Smooth muscle cell (in vitro differentiated cells): ENCODE measurements around the gene PLA2G2E. TPM values are rescaled to one million over a fixed set of nuclear protein-coding genes. Genes with fewer than 3 reads are reported as not detected.
A peak's percentile ranks its signal among the peaks of the same experiment; 100 is the strongest.
"Not testable (repeated sequence)": the region's sequence is repeated elsewhere in the genome, so short reads cannot be mapped to it uniquely, and the experiment has no call there.

ENCODE experiments used
- DNase-seq: peaks from one replicate; lab custom pipeline; 2025; ENCODE audit not compliant: unreplicated experiment; lab: John Stamatoyannopoulos, UW
- H2AFZ ChIP-seq: fragments of 200-600 bp; sonication (generic); 2 replicates; pipeline ENCODE4 v1.6.0; 2016; ENCODE audit warnings: antibody characterized with exemption, low read depth, mild to moderate bottlenecking
- H3F3A ChIP-seq: fragments of 200-600 bp; sonication (generic); 2 replicates; pipeline ENCODE4 v1.6.0; 2017; ENCODE audit warnings: antibody characterized with exemption, low read depth
- H3K27ac ChIP-seq: fragments of 200-600 bp; sonication (generic); 2 replicates; pipeline ENCODE4 v1.5.1; 2016; ENCODE audit warnings: low read depth, mild to moderate bottlenecking
- H3K27me3 ChIP-seq: fragments of 200-600 bp; sonication (generic); 2 replicates; pipeline ENCODE4 v1.6.1; 2016; ENCODE audit warnings: low read depth, mild to moderate bottlenecking
- H3K36me3 ChIP-seq: fragments of 200-600 bp; sonication (generic); 2 replicates; pipeline ENCODE4 v1.5.1; 2016; ENCODE audit warnings: low read depth
- H3K4me1 ChIP-seq: fragments of 200-600 bp; sonication (generic); 2 replicates; pipeline ENCODE4 v1.5.1; 2016; ENCODE audit warnings: low read depth
- H3K4me2 ChIP-seq: fragments of 200-600 bp; sonication (generic); 2 replicates; pipeline ENCODE4 v1.6.0; 2016; ENCODE audit warnings: mild to moderate bottlenecking
- H3K4me3 ChIP-seq: fragments of 200-600 bp; sonication (generic); 2 replicates; pipeline ENCODE4 v1.5.1; 2016; ENCODE audit warnings: mild to moderate bottlenecking
- H3K79me2 ChIP-seq: fragments of 200-600 bp; sonication (generic); 2 replicates; pipeline ENCODE4 v1.6.0; 2016; ENCODE audit warnings: low read depth, mild to moderate bottlenecking
- H3K9ac ChIP-seq: fragments of 200-600 bp; sonication (generic); 2 replicates; pipeline ENCODE4 v1.6.0; 2016; ENCODE audit warnings: low read depth
- H3K9me3 ChIP-seq: fragments of 200-600 bp; sonication (generic); replicated peaks from 2 replicates; pipeline ENCODE4 v1.5.1; 2016; ENCODE audit warnings: low read depth
- H4K20me1 ChIP-seq: fragments of 200-600 bp; sonication (generic); 2 replicates; pipeline ENCODE4 v1.6.0; 2016; ENCODE audit warnings: low read depth
- WGBS: methylation state at CpG from one replicate; pipeline ENCODE4 v1.1.7; 2016; ENCODE audit warnings: low lambda C conversion rate; 5-methylcytosine and 5-hydroxymethylcytosine counted together
- polyA plus RNA-seq: library from polyadenylated mRNA; unstranded; fragments of >200 nt; fragmentation: Nextera tagmentation; extraction: Ambion mirVana; gene quantifications from 2 replicates; pipeline ENCODE4 v1.2.1, GENCODE V29; 2016
- total RNA-seq: library from RNA; depleted of rRNA; stranded (reverse); fragments of >200 nt; gene quantifications from 2 replicates; pipeline ENCODE4 v1.2.3, GENCODE V29; 2014
- TF ChIP-seq, protein P1 (sequence below): fragments of 200-600 bp; sonication (generic); IDR thresholded peaks from 2 replicates; pipeline ENCODE4 v1.5.1; 2017; ENCODE audit warnings: borderline replicate concordance, mild to moderate bottlenecking, antibody characterized with exemption; ENCODE audit not compliant: insufficient read depth, poor library complexity, severe bottlenecking

The PLA2G2E gene
- total and polyA plus RNA-seq, 2 experiments from 2014 or later = not detected

DNA sequence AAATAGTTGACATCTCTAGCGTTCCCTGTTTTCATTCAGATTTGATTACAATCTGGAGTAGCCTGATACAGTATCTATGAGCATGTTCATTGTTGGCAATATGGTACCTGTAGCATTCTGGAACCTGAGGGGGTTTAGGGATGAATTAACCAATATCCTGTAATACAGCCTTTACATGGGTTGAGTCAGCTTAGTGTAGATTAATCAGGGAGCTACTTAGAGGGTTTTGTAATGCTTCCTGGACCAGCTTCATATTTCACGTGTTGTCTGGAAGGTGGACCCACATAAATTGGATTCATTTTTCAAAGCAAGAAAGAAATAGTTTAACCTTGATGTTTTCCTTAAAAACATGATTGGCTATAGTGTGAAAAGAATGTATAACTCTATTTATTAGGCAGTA is 37.6 kb downstream of the PLA2G2E start:
- 97% methylated on average over 2 of the region's 2 CpGs for WGBS
- Histone ChIP-seq H4K20me1 (peaks cover 79% of the 10 kb centered on the region), H3F3A (peaks cover 3% of the 10 kb centered on the region)

DNA sequence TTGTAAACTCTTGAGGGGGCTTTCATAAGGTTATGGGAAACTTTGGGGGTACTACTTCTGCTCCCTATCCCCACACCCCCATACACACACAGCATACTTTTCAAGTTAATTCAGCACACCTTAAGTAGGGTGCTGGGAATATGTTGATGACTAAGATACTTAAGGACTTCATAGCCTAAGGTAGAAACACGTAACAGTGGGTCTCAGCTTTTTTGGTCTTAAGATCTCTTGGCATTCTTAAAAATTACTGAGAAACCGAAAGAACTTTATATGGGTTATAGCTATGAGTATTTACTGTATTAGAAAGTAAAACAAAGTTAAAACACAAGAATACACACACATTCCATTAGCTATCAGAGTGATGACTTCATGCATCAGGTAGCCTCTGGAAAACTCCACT is 39.1 kb downstream of the PLA2G2E start:
- Histone ChIP-seq H3K79me2 (peaks cover 67% of the 10 kb centered on the region), H3K27ac (peak overlapping the region; percentile 53), H3K4me2 (peak overlapping the region; percentile 99), H3K36me3 (no peaks in the 10 kb centered on the region), H3K4me1 (peaks cover 3% of the 10 kb centered on the region), H3K9me3 (no peaks in the 10 kb centered on the region), H3K9ac (no peak overlapping the region), H3F3A (no peaks in the 10 kb centered on the region), H2AFZ (no peak overlapping the region), H3K27me3 (no peaks in the 10 kb centered on the region), H3K4me3 (no peak overlapping the region), H4K20me1 (peaks cover 64% of the 10 kb centered on the region)
- 84% methylated on average over 2 of the region's 2 CpGs for WGBS
- TF ChIP-seq, protein P1, sequence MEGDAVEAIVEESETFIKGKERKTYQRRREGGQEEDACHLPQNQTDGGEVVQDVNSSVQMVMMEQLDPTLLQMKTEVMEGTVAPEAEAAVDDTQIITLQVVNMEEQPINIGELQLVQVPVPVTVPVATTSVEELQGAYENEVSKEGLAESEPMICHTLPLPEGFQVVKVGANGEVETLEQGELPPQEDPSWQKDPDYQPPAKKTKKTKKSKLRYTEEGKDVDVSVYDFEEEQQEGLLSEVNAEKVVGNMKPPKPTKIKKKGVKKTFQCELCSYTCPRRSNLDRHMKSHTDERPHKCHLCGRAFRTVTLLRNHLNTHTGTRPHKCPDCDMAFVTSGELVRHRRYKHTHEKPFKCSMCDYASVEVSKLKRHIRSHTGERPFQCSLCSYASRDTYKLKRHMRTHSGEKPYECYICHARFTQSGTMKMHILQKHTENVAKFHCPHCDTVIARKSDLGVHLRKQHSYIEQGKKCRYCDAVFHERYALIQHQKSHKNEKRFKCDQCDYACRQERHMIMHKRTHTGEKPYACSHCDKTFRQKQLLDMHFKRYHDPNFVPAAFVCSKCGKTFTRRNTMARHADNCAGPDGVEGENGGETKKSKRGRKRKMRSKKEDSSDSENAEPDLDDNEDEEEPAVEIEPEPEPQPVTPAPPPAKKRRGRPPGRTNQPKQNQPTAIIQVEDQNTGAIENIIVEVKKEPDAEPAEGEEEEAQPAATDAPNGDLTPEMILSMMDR = no peak
- no peak for DNase-seq

More for the DNA sequence above, 37.6 kb downstream of the PLA2G2E start:
- no peak for DNase-seq
- H3K27me3 ChIP-seq = no peaks in the 10 kb centered on the region
- no peaks in the 10 kb centered on the region for H3K9me3 ChIP-seq
- no peaks in the 10 kb centered on the region for H3K36me3 ChIP-seq
- TF ChIP-seq, protein P1 = no peak
- no peak overlapping the region for H3K4me3 ChIP-seq
- no peak overlapping the region for H2AFZ ChIP-seq
- H3K27ac ChIP-seq = no peak overlapping the region
- no peak overlapping the region for H3K9ac ChIP-seq
- peaks cover 3% of the 10 kb centered on the region for H3K4me1 ChIP-seq
- H3K4me2 ChIP-seq = no peak overlapping the region
- peaks cover 82% of the 10 kb centered on the region for H3K79me2 ChIP-seq

DNA sequence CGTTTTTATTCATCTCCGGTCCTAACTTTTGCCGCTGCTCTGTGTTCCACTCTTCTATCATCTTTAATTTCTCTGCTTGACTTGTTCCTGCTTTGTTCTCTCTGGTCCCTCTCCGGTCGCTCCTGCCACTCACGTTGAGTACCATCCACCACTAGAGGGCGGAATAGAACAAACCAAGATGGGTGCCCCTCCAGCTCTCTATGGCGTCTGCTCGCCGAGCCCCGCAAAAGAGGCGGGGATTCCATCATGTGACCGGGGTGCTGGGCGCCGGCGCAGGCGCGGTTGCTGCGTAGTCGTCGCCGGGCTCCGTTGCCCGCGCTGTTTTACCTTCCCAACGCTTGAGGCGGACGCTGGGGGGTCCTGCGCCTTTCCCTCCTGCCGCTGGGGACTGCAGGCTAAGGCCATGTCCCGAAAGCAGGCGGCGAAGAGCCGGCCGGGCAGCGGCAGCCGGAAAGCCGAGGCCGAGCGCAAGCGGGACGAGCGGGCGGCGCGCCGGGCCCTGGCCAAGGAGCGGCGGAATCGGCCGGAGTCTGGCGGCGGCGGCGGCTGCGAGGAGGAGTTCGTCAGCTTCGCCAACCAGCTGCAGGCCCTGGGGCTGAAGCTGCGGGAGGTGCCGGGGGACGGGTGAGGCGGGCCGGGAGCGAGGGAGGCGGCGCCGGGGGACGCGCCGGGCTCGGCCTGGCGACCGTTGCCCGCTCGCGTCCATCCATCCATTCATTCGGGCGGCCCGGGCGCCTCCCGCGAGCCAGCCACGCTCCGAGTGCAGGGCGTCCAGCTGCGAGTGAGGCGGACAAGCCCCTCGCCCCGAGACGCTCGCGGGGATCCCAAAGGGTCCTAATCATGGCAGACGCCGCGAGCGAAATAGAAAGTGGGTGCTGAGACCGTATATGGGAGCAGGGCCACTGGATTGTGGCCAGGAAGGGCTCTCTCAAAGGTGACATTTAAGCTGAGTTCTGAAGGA is 41.0 kb downstream of the PLA2G2E start, which contains the start of gene OTUD3:
Gene OTUD3, plus strand, starts transcription at position 285 of the 961 bp plus-strand sequence. Its CDS starts 119 bp downstream, at position 404.
- DNase-seq = peak; percentile 79
- H4K20me1 ChIP-seq = peaks cover 45% of the 10 kb centered on the region
- under 1% methylated on average over 94 of the region's 97 CpGs for WGBS

DNA sequence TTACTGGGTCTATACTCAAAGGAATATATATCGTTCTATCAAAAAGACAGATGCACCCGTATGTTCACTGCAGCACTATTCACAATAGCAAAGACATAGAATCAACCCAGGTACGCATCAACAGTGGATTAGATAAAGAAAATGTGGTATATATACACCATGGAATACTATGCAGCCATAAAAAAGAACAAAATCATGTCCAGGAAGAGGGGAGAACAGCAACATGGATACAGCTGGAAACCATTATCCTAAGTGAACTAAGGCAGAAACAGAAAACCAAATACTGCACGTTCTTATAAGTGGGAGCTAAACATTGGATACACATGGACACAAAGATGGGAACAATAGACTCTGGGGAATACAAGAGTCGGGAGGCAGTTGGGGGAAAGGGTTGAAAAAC is 42.6 kb downstream of the PLA2G2E start:
- not testable (repeated sequence) for H3K4me3 ChIP-seq, H3K27me3 ChIP-seq, H3F3A ChIP-seq, H3K27ac ChIP-seq, H3K4me1 ChIP-seq, H3K4me2 ChIP-seq, H3K36me3 ChIP-seq, DNase-seq, H3K9me3 ChIP-seq, H3K9ac ChIP-seq, H2AFZ ChIP-seq
- H3K79me2 ChIP-seq = peaks cover 32% of the 10 kb centered on the region
- WGBS = 79% methylated on average over 5 of the region's 5 CpGs
- H4K20me1 ChIP-seq = peaks cover 31% of the 10 kb centered on the region

More for the DNA sequence above, 41.0 kb downstream of the PLA2G2E start, which contains the start of gene OTUD3:
- TF ChIP-seq, protein P1 = peak; percentile 86
- Histone ChIP-seq H2AFZ (peak within 1 kb of the TSS; percentile 95), H3K27ac (peak within 1 kb of the TSS; percentile 92), H3K79me2 (peaks cover 47% of the 10 kb centered on the region), H3K4me3 (peak within 1 kb of the TSS; percentile 93), H3K4me1 (peaks cover 3% of the 10 kb centered on the region), H3K27me3 (no peaks in the 10 kb centered on the region), H3F3A (no peaks in the 10 kb centered on the region), H3K9ac (peak within 1 kb of the TSS; percentile 90), H3K36me3 (no peaks in the 10 kb centered on the region), H3K4me2 (peak within 1 kb of the TSS; percentile 99), H3K9me3 (no peaks in the 10 kb centered on the region)
